ENCODE data around the gene ABHD1. TPM values are rescaled to one million over a fixed set of nuclear protein-coding genes. Genes with fewer than 3 reads are reported as not detected.
"Not testable (repeated sequence)": the region's sequence is repeated elsewhere in the genome, so short reads cannot be mapped to it uniquely, and the experiment has no call there.

Gene ABHD1
- total and polyA plus RNA-seq, 4 donors, result 0.09 to 2.0 (median 0.61) TPM

DNA sequence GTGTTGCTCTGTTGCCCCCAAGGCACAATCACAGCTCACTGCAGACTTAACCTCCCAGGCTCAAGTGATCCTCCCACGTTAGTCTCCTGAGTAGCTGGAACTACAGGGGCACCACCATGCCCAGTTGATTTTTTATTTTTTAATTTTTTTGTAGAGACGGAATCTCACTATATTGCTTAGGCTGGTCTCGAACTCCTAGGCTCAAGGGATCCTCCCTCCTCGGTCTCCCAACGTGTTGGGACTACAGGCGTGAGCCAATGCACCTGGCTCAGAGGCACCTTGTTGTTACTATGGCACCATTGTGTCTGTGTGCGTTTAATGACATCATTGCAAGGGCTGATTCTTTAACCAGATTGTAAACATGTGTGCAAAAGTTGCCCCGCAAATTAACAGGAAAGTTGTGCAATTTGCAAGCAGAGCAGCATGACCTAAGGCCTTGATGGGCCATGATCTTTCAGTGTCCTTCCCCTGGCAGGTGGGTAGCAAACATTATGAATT lies 47.8 kb downstream of the ABHD1 start (continued):
- TF ChIP-seq, protein P1, sequence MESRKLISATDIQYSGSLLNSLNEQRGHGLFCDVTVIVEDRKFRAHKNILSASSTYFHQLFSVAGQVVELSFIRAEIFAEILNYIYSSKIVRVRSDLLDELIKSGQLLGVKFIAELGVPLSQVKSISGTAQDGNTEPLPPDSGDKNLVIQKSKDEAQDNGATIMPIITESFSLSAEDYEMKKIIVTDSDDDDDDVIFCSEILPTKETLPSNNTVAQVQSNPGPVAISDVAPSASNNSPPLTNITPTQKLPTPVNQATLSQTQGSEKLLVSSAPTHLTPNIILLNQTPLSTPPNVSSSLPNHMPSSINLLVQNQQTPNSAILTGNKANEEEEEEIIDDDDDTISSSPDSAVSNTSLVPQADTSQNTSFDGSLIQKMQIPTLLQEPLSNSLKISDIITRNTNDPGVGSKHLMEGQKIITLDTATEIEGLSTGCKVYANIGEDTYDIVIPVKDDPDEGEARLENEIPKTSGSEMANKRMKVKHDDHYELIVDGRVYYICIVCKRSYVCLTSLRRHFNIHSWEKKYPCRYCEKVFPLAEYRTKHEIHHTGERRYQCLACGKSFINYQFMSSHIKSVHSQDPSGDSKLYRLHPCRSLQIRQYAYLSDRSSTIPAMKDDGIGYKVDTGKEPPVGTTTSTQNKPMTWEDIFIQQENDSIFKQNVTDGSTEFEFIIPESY (IDR thresholded peaks at IDR 0.05), result peak; percentile 71
- no peak for TF ChIP-seq HNF4G (IDR thresholded peaks at IDR 0.05)
- TF ChIP-seq, protein P2, sequence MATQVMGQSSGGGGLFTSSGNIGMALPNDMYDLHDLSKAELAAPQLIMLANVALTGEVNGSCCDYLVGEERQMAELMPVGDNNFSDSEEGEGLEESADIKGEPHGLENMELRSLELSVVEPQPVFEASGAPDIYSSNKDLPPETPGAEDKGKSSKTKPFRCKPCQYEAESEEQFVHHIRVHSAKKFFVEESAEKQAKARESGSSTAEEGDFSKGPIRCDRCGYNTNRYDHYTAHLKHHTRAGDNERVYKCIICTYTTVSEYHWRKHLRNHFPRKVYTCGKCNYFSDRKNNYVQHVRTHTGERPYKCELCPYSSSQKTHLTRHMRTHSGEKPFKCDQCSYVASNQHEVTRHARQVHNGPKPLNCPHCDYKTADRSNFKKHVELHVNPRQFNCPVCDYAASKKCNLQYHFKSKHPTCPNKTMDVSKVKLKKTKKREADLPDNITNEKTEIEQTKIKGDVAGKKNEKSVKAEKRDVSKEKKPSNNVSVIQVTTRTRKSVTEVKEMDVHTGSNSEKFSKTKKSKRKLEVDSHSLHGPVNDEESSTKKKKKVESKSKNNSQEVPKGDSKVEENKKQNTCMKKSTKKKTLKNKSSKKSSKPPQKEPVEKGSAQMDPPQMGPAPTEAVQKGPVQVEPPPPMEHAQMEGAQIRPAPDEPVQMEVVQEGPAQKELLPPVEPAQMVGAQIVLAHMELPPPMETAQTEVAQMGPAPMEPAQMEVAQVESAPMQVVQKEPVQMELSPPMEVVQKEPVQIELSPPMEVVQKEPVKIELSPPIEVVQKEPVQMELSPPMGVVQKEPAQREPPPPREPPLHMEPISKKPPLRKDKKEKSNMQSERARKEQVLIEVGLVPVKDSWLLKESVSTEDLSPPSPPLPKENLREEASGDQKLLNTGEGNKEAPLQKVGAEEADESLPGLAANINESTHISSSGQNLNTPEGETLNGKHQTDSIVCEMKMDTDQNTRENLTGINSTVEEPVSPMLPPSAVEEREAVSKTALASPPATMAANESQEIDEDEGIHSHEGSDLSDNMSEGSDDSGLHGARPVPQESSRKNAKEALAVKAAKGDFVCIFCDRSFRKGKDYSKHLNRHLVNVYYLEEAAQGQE (IDR thresholded peaks at IDR 0.05), result peak; percentile 64

DNA sequence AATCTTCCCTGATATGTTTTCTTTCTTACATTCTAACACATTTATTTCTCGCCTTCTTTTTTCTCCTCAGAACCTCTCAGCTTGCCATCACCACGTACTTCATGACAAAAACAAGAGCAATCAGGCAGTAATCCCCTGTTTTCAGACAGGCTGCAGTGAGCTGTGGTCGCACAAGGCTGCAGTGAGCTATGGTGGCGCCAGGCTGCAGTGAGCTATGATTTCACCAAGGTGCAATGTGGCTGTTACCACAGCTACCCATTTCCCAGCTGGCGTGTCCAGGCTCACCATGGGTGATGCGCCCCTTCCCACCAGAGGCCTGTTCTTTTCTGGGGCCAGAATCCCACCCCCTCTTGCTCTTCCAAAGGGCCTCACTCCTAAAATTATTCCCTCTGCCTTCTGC lies 51.0 kb downstream of the ABHD1 start:
- H3K27ac ChIP-seq (ENCODE audit: low read depth in 1 of 2, low read length in 2 of 2), result no peak overlapping the region
- DNase-seq (ENCODE audit: low spot score), result no peak
- no peak overlapping the region for H3K4me3 ChIP-seq (ENCODE audit: low read depth in 1 of 3, low read length in 3 of 3)
- 91% methylated on average over 6 of the region's 6 CpGs for WGBS
- H3K9me3 ChIP-seq (ENCODE audit: control insufficient read depth in 4 of 4, low read length in 3 of 4), result no peaks in the 10 kb centered on the region
- no peak for TF ChIP-seq HNF4A (conservative IDR thresholded peaks at IDR 0.05)
- TF ChIP-seq HNF4G (IDR thresholded peaks at IDR 0.05), result no peak
- TF ChIP-seq, protein P3, sequence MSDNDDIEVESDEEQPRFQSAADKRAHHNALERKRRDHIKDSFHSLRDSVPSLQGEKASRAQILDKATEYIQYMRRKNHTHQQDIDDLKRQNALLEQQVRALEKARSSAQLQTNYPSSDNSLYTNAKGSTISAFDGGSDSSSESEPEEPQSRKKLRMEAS (IDR thresholded peaks at IDR 0.05), result no peak
- H3K27me3 ChIP-seq (ENCODE audit: control insufficient read depth in 4 of 4, insufficient read depth in 4 of 4, low read length in 3 of 4), result no peaks in the 10 kb centered on the region
- H3K9ac ChIP-seq (ENCODE audit: low read depth in 1 of 2, low read length in 2 of 2), result no peak overlapping the region
- no peaks in the 10 kb centered on the region for H3K36me3 ChIP-seq (ENCODE audit: control insufficient read depth in 4 of 4, insufficient read depth in 3 of 4, low read depth in 1 of 4, low read length in 3 of 4)
- peaks cover 0 to 21% (median 13%) of the 10 kb centered on the region in 4 donors for H3K4me1 ChIP-seq (ENCODE audit: control insufficient read depth in 4 of 4, insufficient read depth in 4 of 4, low read length in 3 of 4)

DNA sequence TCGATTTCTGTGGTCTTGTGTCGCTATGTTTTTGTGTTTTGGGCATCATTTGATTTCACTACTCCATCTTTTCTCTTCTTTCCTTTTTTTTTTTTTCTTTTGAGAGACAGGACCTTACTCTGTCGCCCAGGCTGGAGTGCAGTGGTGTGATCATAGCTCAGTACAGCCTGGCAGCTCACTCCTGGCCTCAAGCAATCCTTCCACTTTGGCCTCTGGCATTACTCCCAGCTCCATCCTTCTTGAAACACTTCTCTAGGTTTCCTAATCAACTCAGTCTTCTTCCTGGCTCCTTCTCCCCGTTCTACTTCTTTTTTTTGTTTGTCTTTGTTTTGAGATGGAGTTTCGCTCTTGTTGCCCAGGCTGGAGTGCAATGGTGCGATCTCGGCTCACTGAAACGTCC lies 51.7 kb downstream of the ABHD1 start:
- Histone ChIP-seq H3K27ac (ENCODE audit: low read depth in 1 of 2, low read length in 2 of 2) (no peak overlapping the region), H3K36me3 (ENCODE audit: control insufficient read depth in 4 of 4, insufficient read depth in 3 of 4, low read depth in 1 of 4, low read length in 3 of 4) (no peaks in the 10 kb centered on the region), H3K9me3 (ENCODE audit: control insufficient read depth in 4 of 4, low read length in 3 of 4) (no peaks in the 10 kb centered on the region), H3K27me3 (ENCODE audit: control insufficient read depth in 4 of 4, insufficient read depth in 4 of 4, low read length in 3 of 4) (no peaks in the 10 kb centered on the region), H3K4me1 (ENCODE audit: control insufficient read depth in 4 of 4, insufficient read depth in 4 of 4, low read length in 3 of 4) (peaks cover 3 to 24% (median 16%) of the 10 kb centered on the region in 4 donors), H3K9ac (ENCODE audit: low read depth in 1 of 2, low read length in 2 of 2) (no peak overlapping the region), H3K4me3 (ENCODE audit: low read depth in 1 of 3, low read length in 3 of 3) (no peak overlapping the region)
- TF ChIP-seq, protein P1 (IDR thresholded peaks at IDR 0.05), result no peak
- TF ChIP-seq, protein P2 (IDR thresholded peaks at IDR 0.05), result no peak
- TF ChIP-seq FOXA2 (IDR thresholded peaks at IDR 0.05) (no peak), RXRA (IDR thresholded peaks at IDR 0.05) (no peak), JUND (IDR thresholded peaks at IDR 0.05) (no peak), YY1 (IDR thresholded peaks at IDR 0.05) (no peak)
- no peak for DNase-seq (ENCODE audit: low spot score)
- 80% methylated on average over 8 of the region's 8 CpGs for WGBS

DNA sequence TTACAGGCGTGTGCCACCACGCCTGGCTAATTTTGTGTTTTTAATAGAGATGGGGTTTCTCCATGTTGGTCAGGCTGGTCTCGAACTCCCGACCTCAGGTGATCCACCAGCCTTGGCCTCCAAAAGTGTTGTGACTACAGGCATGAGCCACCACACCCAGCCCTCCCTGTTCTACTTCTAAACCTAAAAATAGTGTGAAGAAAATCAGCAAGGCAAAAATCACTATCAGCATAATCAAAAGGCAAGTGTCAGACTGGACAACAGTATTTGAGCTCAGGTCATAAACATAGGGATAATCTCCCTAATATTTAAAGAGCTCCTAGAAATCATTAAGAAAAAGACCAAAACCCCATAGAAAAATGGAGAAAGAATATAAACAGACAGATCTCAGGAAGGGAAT lies 52.2 kb downstream of the ABHD1 start:
- H3K36me3 ChIP-seq (ENCODE audit: control insufficient read depth in 4 of 4, insufficient read depth in 3 of 4, low read depth in 1 of 4, low read length in 3 of 4); H3K27me3 ChIP-seq (ENCODE audit: control insufficient read depth in 4 of 4, insufficient read depth in 4 of 4, low read length in 3 of 4); DNase-seq (ENCODE audit: low spot score); H3K9me3 ChIP-seq (ENCODE audit: control insufficient read depth in 4 of 4, low read length in 3 of 4); H3K4me3 ChIP-seq (ENCODE audit: low read depth in 1 of 3, low read length in 3 of 3); H3K9ac ChIP-seq (ENCODE audit: low read depth in 1 of 2, low read length in 2 of 2); H3K27ac ChIP-seq (ENCODE audit: low read depth in 1 of 2, low read length in 2 of 2): not testable (repeated sequence)
- WGBS, result 95% methylated on average over 4 of the region's 4 CpGs
- peaks cover 3 to 24% (median 14%) of the 10 kb centered on the region in 4 donors for H3K4me1 ChIP-seq (ENCODE audit: control insufficient read depth in 4 of 4, insufficient read depth in 4 of 4, low read length in 3 of 4)
